Neuronal stem cell (in vitro differentiated cells): Measurements from ENCODE around the gene NEBL.

Source experiments
- DNase-seq: peaks from one replicate; pipeline ENCODE4 v3.0.0-alpha.2; 2013; ENCODE audit warnings: low spot score
- H2AFZ ChIP-seq: one replicate; pipeline ENCODE4 v1.6.1; 2013; ENCODE audit warnings: mild to moderate bottlenecking, low read length, inconsistent platforms
- H2AK5ac ChIP-seq: 2 replicates; pipeline ENCODE4 v1.6.1; 2013; ENCODE audit warnings: low read depth, mild to moderate bottlenecking, inconsistent platforms, low read length, moderate library complexity, mixed read lengths
- H2BK120ac ChIP-seq: 2 replicates; pipeline ENCODE4 v1.6.1; 2013; ENCODE audit warnings: low read depth, mild to moderate bottlenecking, inconsistent platforms, low read length, moderate library complexity, mixed read lengths
- H2BK12ac ChIP-seq: one replicate; pipeline ENCODE4 v1.6.1; 2013; ENCODE audit warnings: low read length, inconsistent platforms
- H2BK15ac ChIP-seq: 2 replicates; pipeline ENCODE4 v1.6.1; 2013; ENCODE audit warnings: mild to moderate bottlenecking, low read length, inconsistent platforms, mixed read lengths
- H2BK5ac ChIP-seq: one replicate; pipeline ENCODE4 v1.6.1; 2013; ENCODE audit warnings: inconsistent platforms, mild to moderate bottlenecking, low read length, moderate library complexity
- H3K14ac ChIP-seq: one replicate; pipeline ENCODE4 v1.6.1; 2013; ENCODE audit warnings: low read length, inconsistent platforms
- H3K18ac ChIP-seq: 2 replicates; pipeline ENCODE4 v1.6.1; 2013; ENCODE audit warnings: low read length, inconsistent platforms
- H3K23ac ChIP-seq: 2 replicates; pipeline ENCODE4 v1.6.1; 2013; ENCODE audit warnings: low read depth, mild to moderate bottlenecking, mixed read lengths, low read length, inconsistent platforms; ENCODE audit not compliant: poor library complexity
- H3K27ac ChIP-seq: replicated peaks from 3 replicates; pipeline ENCODE4 v1.5.1; 2013; ENCODE audit warnings: low read length, inconsistent platforms
- H3K27me3 ChIP-seq, 3 experiments: 2 replicates each; pipeline ENCODE4 v1.6.1; 2013; ENCODE audit warnings: low read length in 3 of 3, mild to moderate bottlenecking in 2 of 3, inconsistent platforms in 1 of 3, low read depth in 1 of 3, mixed read lengths in 1 of 3, moderate library complexity in 1 of 3; ENCODE audit not compliant: control insufficient read depth in 3 of 3, insufficient read depth in 3 of 3
- H3K36me3 ChIP-seq, 2 donors: replicated peaks in 1 of 2; 2 replicates each; pipeline ENCODE4 v1.6.1; 2013; ENCODE audit warnings: low read length in 2 of 2; ENCODE audit not compliant: control insufficient read depth in 2 of 2, insufficient read depth in 2 of 2
- H3K4ac ChIP-seq: 2 replicates; pipeline ENCODE4 v1.6.1; 2013; ENCODE audit warnings: inconsistent platforms, mild to moderate bottlenecking, low read length, moderate library complexity
- H3K4me1 ChIP-seq, 2 donors: 1 replicate in 1 of 2; 2 replicates in 1 of 2; pipeline ENCODE4 v1.6.1; 2013; ENCODE audit warnings: low read length in 2 of 2, low read depth in 1 of 2; ENCODE audit not compliant: control insufficient read depth in 2 of 2, insufficient read depth in 1 of 2
- H3K4me2 ChIP-seq: one replicate; pipeline ENCODE4 v1.6.1; 2013; ENCODE audit warnings: mild to moderate bottlenecking, low read length, inconsistent platforms; ENCODE audit not compliant: insufficient read depth, poor library complexity, severe bottlenecking
- H3K4me3 ChIP-seq, 2 donors: 2 replicates each; pipeline ENCODE4 v1.5.1; 2013; ENCODE audit warnings: low read length in 2 of 2, mild to moderate bottlenecking in 2 of 2, inconsistent platforms in 1 of 2, moderate library complexity in 1 of 2
- H3K79me1 ChIP-seq: one replicate; pipeline ENCODE4 v1.6.1; 2013; ENCODE audit warnings: low read depth, mild to moderate bottlenecking, inconsistent platforms, low read length, moderate library complexity
- H3K9ac ChIP-seq: one replicate; pipeline ENCODE4 v1.6.1; 2013; ENCODE audit warnings: mild to moderate bottlenecking, low read depth, low read length, inconsistent platforms; ENCODE audit not compliant: poor library complexity
- H3K9me3 ChIP-seq, 2 donors: replicated peaks in 1 of 2; 2 replicates each; pipeline versions ENCODE3 to v1.6.1; 2013; ENCODE audit warnings: low read length in 2 of 2, mild to moderate bottlenecking in 2 of 2, inconsistent platforms in 1 of 2, low read depth in 1 of 2, mixed read lengths in 1 of 2, moderate library complexity in 1 of 2; ENCODE audit not compliant: control insufficient read depth in 2 of 2, insufficient read depth in 1 of 2
- H4K8ac ChIP-seq: one replicate; pipeline ENCODE4 v1.6.1; 2013; ENCODE audit warnings: low read depth, mild to moderate bottlenecking, inconsistent platforms, low read length, moderate library complexity
- H4K91ac ChIP-seq: one replicate; pipeline ENCODE4 v1.6.1; 2013; ENCODE audit warnings: low read length, low read depth, mild to moderate bottlenecking, inconsistent platforms; ENCODE audit not compliant: poor library complexity
- WGBS, 2 donors: extraction: QIAGEN DNeasy Blood & Tissue Kit; methylation state at CpG; one replicate each; pipeline ENCODE4 v1.1.7; 2013; ENCODE audit warnings: missing lambda C conversion rate in 2 of 2, mixed read lengths in 1 of 2; ENCODE audit not compliant: insufficient read length in 2 of 2, insufficient replicate concordance in 1 of 2; ENCODE audit errors: extremely low coverage in 2 of 2; 5-methylcytosine and 5-hydroxymethylcytosine counted together

Gene NEBL

DNA sequence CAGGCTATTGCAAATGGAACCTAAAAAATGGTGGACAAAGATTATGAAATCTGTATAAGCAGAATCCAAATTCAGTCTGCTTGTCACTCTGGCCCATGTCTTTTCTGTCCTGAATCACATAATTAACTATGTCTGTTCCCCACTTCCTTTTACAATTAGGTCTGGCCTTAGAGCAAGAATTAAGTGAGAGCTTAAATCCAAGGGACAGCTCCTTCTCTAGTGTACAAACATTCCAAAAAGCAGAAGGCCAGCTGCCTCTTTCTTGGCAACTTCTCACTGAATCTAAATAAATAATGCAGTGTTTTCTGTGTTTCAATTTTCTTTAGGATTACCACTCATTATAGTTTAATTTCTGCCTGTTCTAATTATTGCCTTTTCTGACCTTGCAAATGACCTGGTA is 39.3 kb upstream of the NEBL start:
- no peaks in the 10 kb centered on the region for H3K4me1 ChIP-seq
- no peak overlapping the region for H3K27ac ChIP-seq
- no peak overlapping the region for H3K9ac ChIP-seq
- H3K14ac ChIP-seq, result no peak overlapping the region
- DNase-seq, result no peak
- no peak overlapping the region for H2BK5ac ChIP-seq
- H3K9me3 ChIP-seq, result peaks cover 2 to 6% of the 10 kb centered on the region in 2 donors
- no peak overlapping the region for H3K4ac ChIP-seq
- no peak overlapping the region for H3K18ac ChIP-seq
- no peak overlapping the region for H2BK120ac ChIP-seq
- H3K79me1 ChIP-seq, result no peaks in the 10 kb centered on the region
- no peak overlapping the region for H2BK12ac ChIP-seq
- no peak overlapping the region for H3K4me3 ChIP-seq
- H3K4me2 ChIP-seq, result no peak overlapping the region
- H2AK5ac ChIP-seq, result no peak overlapping the region
- no peak overlapping the region for H4K8ac ChIP-seq
- no peak overlapping the region for H2BK15ac ChIP-seq
- H3K27me3 ChIP-seq, result no peaks in the 10 kb centered on the region
- no peaks in the 10 kb centered on the region for H3K36me3 ChIP-seq
- H3K23ac ChIP-seq, result no peak overlapping the region
- no peak overlapping the region for H2AFZ ChIP-seq
- no peak overlapping the region for H4K91ac ChIP-seq

DNA sequence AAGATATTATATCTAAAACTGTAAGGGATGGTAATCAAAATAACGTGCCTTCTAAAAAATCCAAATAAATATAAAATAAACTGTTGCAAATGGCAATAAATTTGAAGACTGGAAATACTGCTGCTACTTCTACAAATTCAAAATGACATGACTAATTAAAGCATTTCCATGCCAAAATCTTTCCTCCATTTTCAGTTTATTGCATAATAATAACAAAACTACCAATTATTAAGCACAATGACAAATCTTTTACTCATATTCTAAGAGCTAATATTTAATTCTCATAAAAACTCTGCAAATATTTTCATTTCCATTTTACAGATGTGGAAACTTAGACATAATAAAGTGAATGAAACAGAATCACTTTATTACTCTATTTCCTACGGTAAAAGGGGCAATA is 38.8 kb upstream of the NEBL start:
- Histone ChIP-seq H3K14ac (no peak overlapping the region), H4K8ac (no peak overlapping the region), H3K4me2 (no peak overlapping the region), H3K9ac (no peak overlapping the region), H3K79me1 (no peaks in the 10 kb centered on the region), H3K23ac (no peak overlapping the region), H3K27ac (no peak overlapping the region), H4K91ac (no peak overlapping the region), H2BK12ac (no peak overlapping the region), H2AK5ac (no peak overlapping the region), H3K18ac (no peak overlapping the region), H2AFZ (no peak overlapping the region), H3K27me3 (no peaks in the 10 kb centered on the region), H2BK5ac (no peak overlapping the region), H3K36me3 (no peaks in the 10 kb centered on the region), H2BK15ac (no peak overlapping the region), H2BK120ac (no peak overlapping the region), H3K4ac (no peak overlapping the region), H3K4me3 (no peak overlapping the region), H3K4me1 (no peaks in the 10 kb centered on the region), H3K9me3 (peaks cover 2 to 6% of the 10 kb centered on the region in 2 donors)
- no peak for DNase-seq
- WGBS, 2 donors, result no CpG with 5 or more reads among the region's 2 CpGs

DNA sequence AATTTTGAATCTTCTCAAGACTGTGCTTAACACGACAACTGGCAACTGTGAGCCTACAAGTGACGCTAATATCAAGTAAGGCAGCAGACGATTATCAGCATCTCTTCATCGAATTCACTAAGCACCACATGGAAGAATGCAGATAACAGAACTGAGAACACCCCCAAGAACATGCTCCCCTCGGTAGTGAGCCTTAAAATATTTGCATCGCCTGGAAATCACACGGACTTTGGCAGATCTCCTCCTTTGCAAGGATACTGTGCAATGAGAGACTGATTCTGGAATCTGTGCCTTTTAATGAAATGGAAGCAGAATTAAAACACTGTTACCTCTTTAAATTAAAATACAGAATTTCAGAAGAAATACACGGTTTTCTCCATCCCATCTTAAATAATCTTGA is 38.2 kb upstream of the NEBL start:
- Histone ChIP-seq H3K27me3 (no peaks in the 10 kb centered on the region), H3K18ac (no peak overlapping the region), H3K9ac (no peak overlapping the region), H3K4me2 (no peak overlapping the region), H4K91ac (no peak overlapping the region), H2BK5ac (no peak overlapping the region), H3K23ac (no peak overlapping the region), H3K4me1 (no peaks in the 10 kb centered on the region), H3K14ac (no peak overlapping the region), H3K79me1 (no peaks in the 10 kb centered on the region), H3K36me3 (no peaks in the 10 kb centered on the region), H3K4ac (no peak overlapping the region), H3K9me3 (peaks cover 2 to 6% of the 10 kb centered on the region in 2 donors), H3K4me3 (no peak overlapping the region), H4K8ac (no peak overlapping the region), H2BK12ac (no peak overlapping the region), H2BK15ac (no peak overlapping the region), H2BK120ac (no peak overlapping the region), H3K27ac (no peak overlapping the region), H2AFZ (no peak overlapping the region), H2AK5ac (no peak overlapping the region)
- WGBS, 2 donors, result no CpG with 5 or more reads among the region's 8 CpGs
- no peak for DNase-seq

DNA sequence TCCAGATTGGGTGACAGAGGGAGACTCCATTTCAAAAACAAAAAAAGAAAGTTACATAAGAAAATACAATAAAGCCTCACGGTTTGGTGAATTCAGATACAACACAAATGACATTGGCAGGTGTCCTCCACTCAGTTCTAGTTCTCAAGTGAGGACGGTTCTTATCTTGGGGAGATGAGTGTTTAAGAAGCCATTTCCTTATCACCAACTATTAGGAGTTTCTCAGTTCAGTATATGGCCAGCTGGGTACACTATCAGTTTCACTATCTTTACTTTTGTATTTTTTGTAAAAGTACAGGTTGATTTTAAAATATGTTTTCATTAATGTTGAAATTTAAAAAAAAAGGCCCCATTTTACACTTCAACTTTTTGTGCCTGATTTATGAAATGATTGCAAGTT is 36.6 kb upstream of the NEBL start:
- Histone ChIP-seq H2BK12ac (no peak overlapping the region), H2AFZ (no peak overlapping the region), H2AK5ac (no peak overlapping the region), H3K23ac (no peak overlapping the region), H2BK5ac (no peak overlapping the region), H3K79me1 (no peaks in the 10 kb centered on the region), H4K91ac (no peak overlapping the region), H3K18ac (no peak overlapping the region), H2BK120ac (no peak overlapping the region), H3K4me2 (no peak overlapping the region), H3K4me1 (no peaks in the 10 kb centered on the region), H3K4ac (no peak overlapping the region), H3K14ac (no peak overlapping the region), H3K27ac (no peak overlapping the region), H2BK15ac (no peak overlapping the region), H4K8ac (no peak overlapping the region), H3K9ac (no peak overlapping the region), H3K9me3 (peaks cover 2 to 6% of the 10 kb centered on the region in 2 donors), H3K4me3 (no peak overlapping the region), H3K27me3 (no peaks in the 10 kb centered on the region), H3K36me3 (no peaks in the 10 kb centered on the region)
- DNase-seq, result no peak
- no CpG with 5 or more reads among the region's 2 CpGs for WGBS, 2 donors
